Stimulated activated CD4-positive, alpha-beta T cell treated with anti-CD3 and anti-CD28 coated beads, Interleukin-15, amount 100 ng/mL, for 1 hour (primary cell): ENCODE measurements around the gene NANS.
"Not testable (repeated sequence)": the region's sequence is repeated elsewhere in the genome, so short reads cannot be mapped to it uniquely, and the experiment has no call there.

ENCODE experiments used
- DNase-seq, 2 donors: peaks; one replicate each; pipeline ENCODE4 v3.0.0-alpha.2; 2020; ENCODE audit warnings: low read depth in 1 of 2, low spot score in 1 of 2

The NANS gene

GRCh38 chr9:98075332-98075805 lies 18.8 kb downstream of the NANS start:
- no peak for DNase-seq

- DNase-seq: not testable (repeated sequence)
Observed at GRCh38 chr9:98076514-98076890, 20.0 kb downstream of the NANS start.

GRCh38 chr9:98078895-98079294 lies 22.4 kb downstream of the NANS start:
- no peak for DNase-seq

- no peak for DNase-seq
Observed at GRCh38 chr9:98080326-98080725, 23.8 kb downstream of the NANS start.

- DNase-seq: no peak
Observed at GRCh38 chr9:98080780-98081179, 24.2 kb downstream of the NANS start.

- no peak for DNase-seq
Observed at GRCh38 chr9:98081477-98082219, 25.1 kb downstream of the NANS start.

- DNase-seq: no peak
Observed at GRCh38 chr9:98083061-98083501, 26.5 kb downstream of the NANS start.

GRCh38 chr9:98083566-98084183 lies 27.1 kb downstream of the NANS start:
- no peak for DNase-seq

GRCh38 chr9:98084396-98084795 lies 27.9 kb downstream of the NANS start:
- no peak for DNase-seq

GRCh38 chr9:98085058-98085457 lies 28.5 kb downstream of the NANS start:
- no peak for DNase-seq

GRCh38 chr9:98085944-98086343 lies 29.4 kb downstream of the NANS start:
- no peak for DNase-seq

- no peak for DNase-seq
Observed at GRCh38 chr9:98086461-98086860, 29.9 kb downstream of the NANS start.

- DNase-seq: peak in 1 of 2 donors; percentile 20
Observed at GRCh38 chr9:98087420-98088354, 31.2 kb downstream of the NANS start.

GRCh38 chr9:98090674-98091073 lies 34.1 kb downstream of the NANS start:
- DNase-seq: not testable (repeated sequence)

- no peak for DNase-seq
Observed at GRCh38 chr9:98091735-98092612, 35.4 kb downstream of the NANS start.

- no peak for DNase-seq
Observed at GRCh38 chr9:98092613-98092931, 36.0 kb downstream of the NANS start.

- no peak for DNase-seq
Observed at GRCh38 chr9:98094316-98094715, 37.8 kb downstream of the NANS start.

- DNase-seq: no peak
Observed at GRCh38 chr9:98094851-98095250, 38.3 kb downstream of the NANS start.

GRCh38 chr9:98095401-98095800 lies 38.9 kb downstream of the NANS start:
- no peak for DNase-seq

GRCh38 chr9:98096091-98096490 lies 39.6 kb downstream of the NANS start:
- no peak for DNase-seq

- DNase-seq: no peak
Observed at GRCh38 chr9:98097836-98098235, 41.3 kb downstream of the NANS start.
